H1 (cell line): ENCODE results near the gene CLEC4F. TPM values are rescaled to one million over a fixed set of nuclear protein-coding genes. Genes with fewer than 3 reads are reported as not detected.

ENCODE experiments used
- CTCF ChIA-PET: fragments of 300-600 bp; sonication (Branson Sonifier 250); formaldehyde crosslinking; loops from one replicate; lab custom pipeline; 2021; ENCODE audit not compliant: partially characterized antibody; lab: Charles Lee
- POLR2A ChIA-PET: fragments of 300-600 bp; sonication (Branson Sonifier 250); formaldehyde crosslinking; loops from one replicate; lab custom pipeline; 2021; ENCODE audit warnings: inconsistent platforms; ENCODE audit not compliant: partially characterized antibody; lab: Charles Lee
- DNase-seq, 2 experiments: peaks; one replicate each; pipeline versions ENCODE4 v3.0.0 to v3.0.0-alpha.2; 2010 to 2022; ENCODE audit warnings: low spot score in 2 of 2, low read depth in 1 of 2, mixed read lengths in 1 of 2
- FAIRE-seq: peaks from 2 replicates; lab custom pipeline; 2011; peaks lifted over from hg19 to GRCh38; lab: Jason Lieb, UNC
- H2AFZ ChIP-seq: 2 replicates; pipeline ENCODE4 v1.8.1; 2012; ENCODE audit warnings: low read length, inconsistent platforms
- H2AK5ac ChIP-seq: 2 replicates; pipeline ENCODE4 v1.6.1; 2013; ENCODE audit warnings: low read depth, low read length
- H2BK120ac ChIP-seq: replicated peaks from 2 replicates; pipeline ENCODE3; 2013; ENCODE audit warnings: low read depth, low read length, inconsistent platforms
- H2BK12ac ChIP-seq: 2 replicates; pipeline ENCODE4 v1.6.1; 2013; ENCODE audit warnings: low read depth, low read length
- H2BK15ac ChIP-seq: 2 replicates; pipeline ENCODE4 v1.6.1; 2013; ENCODE audit warnings: low read length
- H2BK20ac ChIP-seq: 2 replicates; pipeline ENCODE4 v1.6.1; 2013; ENCODE audit warnings: low read length
- H2BK5ac ChIP-seq: 2 replicates; pipeline ENCODE4 v1.6.1; 2013; ENCODE audit warnings: low read depth, low read length
- H3K14ac ChIP-seq: 2 replicates; pipeline ENCODE4 v1.6.1; 2013; ENCODE audit warnings: inconsistent platforms; ENCODE audit not compliant: insufficient read length
- H3K18ac ChIP-seq: 2 replicates; pipeline ENCODE4 v1.6.1; 2013; ENCODE audit warnings: low read length; ENCODE audit errors: extremely low read depth
- H3K23ac ChIP-seq: 2 replicates; pipeline ENCODE4 v1.6.1; 2013; ENCODE audit warnings: inconsistent platforms; ENCODE audit not compliant: insufficient read length
- H3K23me2 ChIP-seq: 2 replicates; pipeline ENCODE4 v1.6.1; 2013; ENCODE audit warnings: low read depth, low read length
- H3K27ac ChIP-seq: 2 replicates; pipeline ENCODE4 v1.6.1; 2011; ENCODE audit warnings: low read depth, low read length, inconsistent platforms
- H3K27me3 ChIP-seq, 4 experiments: replicated peaks in 1 of 4; 1 replicate in 1 of 4; 2 replicates in 3 of 4; pipeline versions ENCODE4 v1.6.1 to v1.8.1; 2011 to 2013; ENCODE audit warnings: low read length in 3 of 4, mild to moderate bottlenecking in 3 of 4, inconsistent platforms in 2 of 4, mixed read lengths in 2 of 4, moderate library complexity in 1 of 4; ENCODE audit not compliant: control insufficient read depth in 3 of 4, insufficient read depth in 3 of 4; ENCODE audit errors: extremely low read depth in 1 of 4
- H3K36me3 ChIP-seq, 4 experiments: 2 replicates each; pipeline versions ENCODE4 v1.6.1 to v1.8.1; 2011 to 2013; ENCODE audit warnings: mild to moderate bottlenecking in 4 of 4, low read length in 3 of 4, moderate library complexity in 2 of 4, control low read depth in 1 of 4, inconsistent platforms in 1 of 4; ENCODE audit not compliant: insufficient read depth in 4 of 4, control insufficient read depth in 2 of 4
- H3K4ac ChIP-seq: replicated peaks from 2 replicates; pipeline ENCODE3; 2013; ENCODE audit warnings: low read length, low read depth, mixed read lengths, inconsistent platforms; ENCODE audit not compliant: insufficient read length
- H3K4me1 ChIP-seq, 4 experiments: replicated peaks in 1 of 4; 1 replicate in 1 of 4; 2 replicates in 3 of 4; pipeline versions ENCODE4 v1.6.1 to v1.8.1; 2011 to 2013; ENCODE audit warnings: low read length in 3 of 4, inconsistent platforms in 2 of 4, mixed read lengths in 1 of 4; ENCODE audit not compliant: insufficient read depth in 4 of 4, control insufficient read depth in 3 of 4
- H3K4me2 ChIP-seq, 2 experiments: 2 replicates each; pipeline versions ENCODE4 v1.6.1 to v1.8.1; 2011 to 2013; ENCODE audit warnings: low read depth in 2 of 2, low read length in 2 of 2, control low read depth in 1 of 2, inconsistent platforms in 1 of 2, mild to moderate bottlenecking in 1 of 2; ENCODE audit not compliant: insufficient read depth in 1 of 2
- H3K4me3 ChIP-seq, 4 experiments: fragments of 200-600, 300-600 bp in 1 of 4; sonication (generic), shearing (Covaris generic), sonication (Bioruptor Twin) in 1 of 4; 2 replicates each; pipeline versions ENCODE4 v1.5.1 to v1.8.1; 2011 to 2016; ENCODE audit warnings: low read length in 4 of 4, low read depth in 3 of 4, control low read depth in 2 of 4, inconsistent platforms in 2 of 4, mild to moderate bottlenecking in 2 of 4, mixed read lengths in 1 of 4, moderate library complexity in 1 of 4; ENCODE audit not compliant: insufficient read depth in 2 of 4; ENCODE audit errors: extremely low read depth in 1 of 4
- H3K56ac ChIP-seq: replicated peaks from 2 replicates; pipeline ENCODE3; 2013; ENCODE audit warnings: low read depth, mild to moderate bottlenecking, mixed read lengths, low read length, inconsistent platforms; ENCODE audit not compliant: insufficient read length
- H3K79me1 ChIP-seq: 2 replicates; pipeline ENCODE4 v1.6.1; 2013; ENCODE audit warnings: low read depth, low read length, control low read depth
- H3K79me2 ChIP-seq, 2 experiments: 2 replicates each; pipeline versions ENCODE4 v1.6.1 to v1.8.1; 2012 to 2013; ENCODE audit warnings: low read length in 2 of 2, mild to moderate bottlenecking in 2 of 2, inconsistent platforms in 1 of 2; ENCODE audit not compliant: insufficient read depth in 2 of 2, control insufficient read depth in 1 of 2
- H3K9ac ChIP-seq, 4 experiments: replicated peaks in 1 of 4; 1 replicate in 1 of 4; 2 replicates in 3 of 4; pipeline versions ENCODE4 v1.6.1 to v1.8.1; 2011 to 2013; ENCODE audit warnings: low read depth in 3 of 4, low read length in 3 of 4, control low read depth in 2 of 4, mild to moderate bottlenecking in 2 of 4, moderate library complexity in 2 of 4, inconsistent platforms in 1 of 4; ENCODE audit errors: extremely low read depth in 1 of 4
- H3K9me3 ChIP-seq, 2 experiments: 2 replicates each; pipeline versions ENCODE4 v1.6.1 to v1.8.1; 2012 to 2013; ENCODE audit warnings: mild to moderate bottlenecking in 2 of 2, moderate library complexity in 2 of 2, control low read depth in 1 of 2, inconsistent platforms in 1 of 2, low read depth in 1 of 2, low read length in 1 of 2, mixed read lengths in 1 of 2; ENCODE audit not compliant: insufficient read depth in 2 of 2
- H4K20me1 ChIP-seq, 2 experiments: replicated peaks in 1 of 2; 2 replicates each; pipeline versions ENCODE3 to v1.8.1; 2011 to 2013; ENCODE audit warnings: inconsistent platforms in 2 of 2, low read length in 2 of 2, mild to moderate bottlenecking in 1 of 2; ENCODE audit not compliant: insufficient read depth in 2 of 2, control insufficient read depth in 1 of 2
- H4K5ac ChIP-seq: 2 replicates; pipeline ENCODE4 v1.6.1; 2013; ENCODE audit warnings: low read length, low read depth, mixed read lengths, inconsistent platforms; ENCODE audit not compliant: insufficient read length
- H4K8ac ChIP-seq: 2 replicates; pipeline ENCODE4 v1.8.0; 2013; ENCODE audit warnings: mild to moderate bottlenecking, moderate library complexity, low read length, inconsistent platforms; ENCODE audit not compliant: insufficient read depth; ENCODE audit errors: extremely low read depth
- H4K91ac ChIP-seq: replicated peaks from 2 replicates; pipeline ENCODE3; 2013; ENCODE audit warnings: low read length, mixed read lengths, inconsistent platforms; ENCODE audit not compliant: insufficient read length
- ATF2 ChIP-seq: IDR thresholded peaks from 2 replicates; pipeline ENCODE4 v1.6.1; 2012; ENCODE audit warnings: low read length, inconsistent platforms
- ATF3 ChIP-seq: IDR thresholded peaks from 2 replicates; pipeline ENCODE4 v1.6.1; 2011; ENCODE audit warnings: low read depth, mild to moderate bottlenecking, low read length; ENCODE audit not compliant: insufficient read depth
- CBX5 ChIP-seq: fragments of 300-800, 300-1000 bp; sonication (generic); IDR thresholded peaks from 2 replicates; pipeline ENCODE4 v1.7.1; 2016; ENCODE audit warnings: antibody characterized with exemption, low read length, low read depth
- CHD1 ChIP-seq: IDR thresholded peaks from 2 replicates; pipeline ENCODE4 v1.6.1; 2012; ENCODE audit warnings: low read depth, low read length, improper control_type of control experiment
- CTBP2 ChIP-seq: IDR thresholded peaks from 2 replicates; pipeline ENCODE4 v1.7.0; 2011; ENCODE audit warnings: borderline replicate concordance, mild to moderate bottlenecking, moderate library complexity, mixed read lengths, low read length; ENCODE audit not compliant: insufficient read depth, insufficient read length
- HDAC2 ChIP-seq, 2 experiments: fragments of 300-600 bp in 1 of 2; sonication (generic) in 1 of 2; IDR thresholded peaks; 2 replicates each; pipeline ENCODE4 v1.6.1; 2011 to 2012; ENCODE audit warnings: low read depth in 2 of 2, low read length in 2 of 2, mild to moderate bottlenecking in 2 of 2, moderate library complexity in 2 of 2, borderline replicate concordance in 1 of 2, inconsistent platforms in 1 of 2
- JUND ChIP-seq: IDR thresholded peaks from 2 replicates; pipeline ENCODE4 v1.6.1; 2011; ENCODE audit warnings: mild to moderate bottlenecking, improper control_type of control experiment, low read length
- KDM5A ChIP-seq: fragments of 200-600 bp; IDR thresholded peaks from 2 replicates; pipeline ENCODE4 v1.7.1; 2012; ENCODE audit warnings: mild to moderate bottlenecking, low read length, inconsistent platforms, mixed read lengths
- MAFK ChIP-seq: IDR thresholded peaks from 2 replicates; pipeline ENCODE4 v1.6.1; 2012; ENCODE audit warnings: low read depth, mild to moderate bottlenecking, improper control_type of control experiment, low read length
- SP1 ChIP-seq: IDR thresholded peaks from 2 replicates; pipeline ENCODE4 v1.6.1; 2011; ENCODE audit warnings: low read depth, low read length
- TAF7 ChIP-seq: optimal IDR thresholded peaks from 2 replicates; pipeline ENCODE3; 2011; ENCODE audit warnings: low read depth, mild to moderate bottlenecking, inconsistent platforms, low read length, moderate library complexity, borderline replicate concordance
- WGBS, 2 experiments: shearing (Covaris generic) in 1 of 2; methylation state at CpG; one replicate each; pipeline versions ENCODE4 v1.1.6 to v1.1.7; 2013 to 2015; ENCODE audit warnings: low lambda C conversion rate in 2 of 2, mixed read lengths in 2 of 2, inconsistent platforms in 1 of 2, low coverage in 1 of 2, missing lambda C conversion rate in 1 of 2; ENCODE audit not compliant: insufficient replicate concordance in 2 of 2, insufficient coverage in 1 of 2, insufficient read length in 1 of 2; ENCODE audit errors: extremely low coverage in 1 of 2, missing lambda C conversion rate in 1 of 2; 5-methylcytosine and 5-hydroxymethylcytosine counted together
- polyA plus RNA-seq, 7 experiments: library from polyadenylated mRNA; depleted of rRNA in 3 of 7; stranded (reverse) in 5 of 7; unstranded in 2 of 7; fragments of >200 nt in 5 of 7; fragments of 200-250 nt in 2 of 7; gene quantifications; 1 replicate in 5 of 7; 2 replicates in 1 of 7; 4 replicates in 1 of 7; pipeline versions ENCODE4 v1.2.1 to v1.2.3, GENCODE V29; 2011 to 2013; ENCODE audit warnings: missing spikeins in 2 of 7, mixed read lengths in 2 of 7
- total RNA-seq: library from RNA; stranded (reverse); fragmentation: NEBNext Ultra II Directional; extraction: Animal tissue kit (Norgen Biotek cat#: 25700); gene quantifications from 2 replicates; pipeline ENCODE4 v1.2.1, GENCODE V29; 2021

CLEC4F gene
- total and polyA plus RNA-seq, 2 of the 8 experiments (the other 6 are each of a cell fraction or from before 2014, with no cell fraction given) = not detected

DNA sequence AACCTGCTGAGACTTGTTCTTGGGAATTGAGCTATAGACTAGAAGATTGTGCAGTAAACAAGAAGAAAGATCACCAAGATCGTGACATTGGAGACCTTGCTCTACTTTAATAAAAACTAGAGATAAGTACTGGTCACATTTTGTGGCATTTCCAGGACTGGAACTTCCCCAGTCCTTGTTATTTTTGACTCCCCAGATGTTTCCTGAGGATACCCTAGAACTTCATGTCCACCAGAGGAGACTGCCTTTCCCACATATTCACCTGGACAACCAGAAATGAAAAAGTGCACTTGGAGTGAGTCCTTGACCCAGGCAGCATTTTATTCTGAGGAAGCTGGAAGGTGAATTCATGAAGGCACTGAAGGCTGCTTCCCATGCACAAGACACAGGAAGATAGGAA lies 9.5 kb upstream of the CLEC4F start:
- Histone ChIP-seq H2BK5ac (no peak overlapping the region), H3K14ac (no peak overlapping the region)
- TF ChIP-seq CTBP2 = no peak
- no peak for TF ChIP-seq JUND
- no peak for TF ChIP-seq TAF7
- no peak for TF ChIP-seq CHD1
- TF ChIP-seq KDM5A = no peak
- no peak for TF ChIP-seq HDAC2 (IDR thresholded peaks at IDR 0.05; ENCODE audit: borderline replicate concordance in 1 of 2, low read depth in 2 of 2, low read length in 2 of 2)
- TF ChIP-seq CBX5 = no peak
- no peak for TF ChIP-seq ATF3
- TF ChIP-seq MAFK = no peak
- TF ChIP-seq ATF2 = no peak
- TF ChIP-seq SP1 = no peak

More for the DNA sequence above, 9.5 kb upstream of the CLEC4F start:
- H3K4ac ChIP-seq = no peak overlapping the region
- no peak overlapping the region for H2AK5ac ChIP-seq
- no peak overlapping the region for H3K23ac ChIP-seq
- H3K18ac ChIP-seq = no peak overlapping the region; the same call in 1 of the 2 replicates
- FAIRE-seq (no peak), DNase-seq (no peak)
- H3K36me3 ChIP-seq = no peaks in the 10 kb centered on the region
- H2BK15ac ChIP-seq = peak overlapping the region; percentile 29; the same call in 1 of the 2 replicates
- H3K9me3 ChIP-seq = no peaks in the 10 kb centered on the region
- H2BK12ac ChIP-seq = no peak overlapping the region
- no peak overlapping the region for H3K56ac ChIP-seq
- H3K79me1 ChIP-seq = no peaks in the 10 kb centered on the region
- peaks cover 0 to 2% (median 0%) of the 10 kb centered on the region in 4 experiments; a peak in 2 of 7 replicates for H3K27me3 ChIP-seq
- 95% methylated on average over 1 of the region's 1 CpG; no CpG with 5 or more reads in 1 of the 2 experiments for WGBS, 2 experiments
- H3K9ac ChIP-seq = no peak overlapping the region
- no peaks in the 10 kb centered on the region for H3K79me2 ChIP-seq
- H3K4me3 ChIP-seq = no peak overlapping the region
- H4K5ac ChIP-seq = no peak overlapping the region
- no peak overlapping the region for H3K27ac ChIP-seq
- H4K8ac ChIP-seq = no peak overlapping the region
- H2BK120ac ChIP-seq = no peak overlapping the region
- ChIA-PET POLR2A (no interaction called here), CTCF (interaction anchor here (0.7 to 2.1 kb wide), 4 partner anchors 20 to 130 kb away, joined by 3 to 8 read pairs (median 4); partner anchors contain the start of gene FIGLA)
- no peaks in the 10 kb centered on the region for H4K20me1 ChIP-seq
- H4K91ac ChIP-seq = no peak overlapping the region
- no peaks in the 10 kb centered on the region for H3K23me2 ChIP-seq
- peaks cover 0 to 5% (median 2%) of the 10 kb centered on the region in 4 experiments; a peak in 4 of 7 replicates for H3K4me1 ChIP-seq
- H2AFZ ChIP-seq = no peak overlapping the region
- H3K4me2 ChIP-seq = no peak overlapping the region
- H2BK20ac ChIP-seq = no peak overlapping the region
